DMS 273 treated with DMSO at 0.1 percent for 48 hours (cell line): Measurements from ENCODE around the gene GPR142.

Experiments used
- DNase-seq: peaks from one replicate; lab custom pipeline; 2025; lab: John Stamatoyannopoulos, UW

The GPR142 gene

GRCh38 chr17:74344658-74345057 is 22.6 kb upstream of the GPR142 start:
- DNase-seq = no peak

GRCh38 chr17:74345433-74346241 is 21.7 kb upstream of the GPR142 start:
- no peak for DNase-seq

DNA sequence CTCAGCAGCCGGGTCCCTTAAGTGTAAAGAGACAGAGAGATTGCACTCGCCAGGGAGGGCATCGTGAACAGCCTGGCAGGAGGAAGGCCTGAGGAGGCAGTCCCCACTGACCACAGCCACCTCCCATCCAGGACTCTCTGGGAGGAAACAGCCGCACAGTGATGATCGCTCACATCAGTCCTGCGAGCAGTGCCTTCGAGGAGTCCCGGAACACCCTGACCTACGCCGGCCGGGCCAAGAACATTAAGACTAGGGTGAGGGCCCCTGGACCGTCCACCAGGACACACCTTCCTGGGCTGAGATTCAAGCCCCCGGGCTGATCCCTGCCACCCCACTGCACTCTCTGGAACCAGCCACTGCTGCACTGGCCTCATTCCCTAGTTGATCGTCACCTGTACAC is 19.7 kb upstream of the GPR142 start:
- no peak for DNase-seq

DNA sequence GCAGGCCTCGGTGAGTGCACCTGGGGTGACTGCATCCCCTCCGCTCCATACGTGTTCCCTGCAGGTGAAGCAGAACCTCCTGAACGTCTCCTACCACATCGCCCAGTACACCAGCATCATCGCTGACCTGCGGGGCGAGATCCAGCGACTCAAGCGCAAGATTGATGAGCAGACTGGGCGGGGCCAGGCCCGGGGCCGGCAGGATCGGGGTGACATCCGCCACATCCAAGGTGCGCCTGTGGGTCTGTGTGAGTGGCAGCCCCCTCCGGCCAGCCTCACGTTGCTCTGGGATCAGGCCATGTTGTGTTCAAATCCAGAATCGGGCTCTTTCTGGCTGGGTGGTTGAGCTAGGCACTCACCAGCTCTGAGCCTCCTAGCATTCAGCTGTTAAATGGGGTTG is 18.2 kb upstream of the GPR142 start:
- no peak for DNase-seq

DNA sequence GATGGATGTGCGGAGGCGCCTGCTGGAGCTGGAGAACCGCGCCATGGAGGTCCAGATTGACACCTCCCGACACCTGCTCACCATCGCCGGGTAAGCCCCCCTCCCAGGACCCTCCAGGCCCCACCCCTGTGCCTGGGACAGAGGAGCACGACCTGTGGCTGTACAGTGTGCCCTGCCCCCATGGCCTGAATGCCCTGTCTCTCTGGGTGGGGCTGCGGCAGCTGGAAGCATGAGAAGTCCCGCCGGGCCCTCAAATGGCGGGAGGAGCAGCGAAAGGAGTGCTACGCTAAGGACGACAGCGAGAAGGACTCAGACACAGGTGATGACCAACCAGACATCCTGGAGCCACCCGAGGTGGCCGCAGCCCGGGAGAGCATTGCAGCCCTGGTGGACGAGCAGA is 16.8 kb upstream of the GPR142 start:
- DNase-seq = no peak

DNA sequence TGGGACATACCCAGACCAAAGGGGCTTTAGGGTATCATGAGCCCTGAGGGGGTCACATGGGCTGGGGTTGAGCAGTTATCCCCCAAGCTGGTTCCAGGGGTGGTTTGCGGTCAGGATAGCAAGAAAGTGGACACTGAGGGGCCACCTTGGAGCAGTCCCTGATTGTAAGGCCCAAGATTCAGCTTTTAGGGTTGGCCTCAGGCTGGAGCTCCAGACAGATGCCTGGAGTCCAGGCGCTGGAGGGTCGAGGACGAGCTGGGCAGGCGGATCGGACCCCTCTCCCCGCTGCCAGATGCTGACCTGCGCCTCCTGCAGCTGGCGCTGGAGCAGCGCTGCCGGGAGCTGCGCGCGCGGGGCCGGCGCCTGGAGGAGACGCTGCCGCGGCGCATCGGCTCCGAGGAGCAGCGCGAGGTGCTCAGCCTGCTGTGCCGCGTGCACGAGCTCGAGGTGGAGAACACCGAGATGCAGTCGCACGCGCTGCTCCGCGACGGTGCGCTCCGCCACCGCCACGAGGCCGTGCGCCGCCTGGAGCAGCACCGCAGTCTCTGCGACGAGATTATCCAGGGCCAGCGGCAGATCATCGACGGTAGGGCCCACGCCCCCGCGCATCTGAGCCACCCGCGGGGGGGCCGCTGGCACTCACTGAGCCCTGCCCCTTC is 15.6 kb upstream of the GPR142 start:
- DNase-seq = no peak

- DNase-seq = no peak
Observed at GRCh38 chr17:74353446-74354060, 13.8 kb upstream of the GPR142 start.

DNA sequence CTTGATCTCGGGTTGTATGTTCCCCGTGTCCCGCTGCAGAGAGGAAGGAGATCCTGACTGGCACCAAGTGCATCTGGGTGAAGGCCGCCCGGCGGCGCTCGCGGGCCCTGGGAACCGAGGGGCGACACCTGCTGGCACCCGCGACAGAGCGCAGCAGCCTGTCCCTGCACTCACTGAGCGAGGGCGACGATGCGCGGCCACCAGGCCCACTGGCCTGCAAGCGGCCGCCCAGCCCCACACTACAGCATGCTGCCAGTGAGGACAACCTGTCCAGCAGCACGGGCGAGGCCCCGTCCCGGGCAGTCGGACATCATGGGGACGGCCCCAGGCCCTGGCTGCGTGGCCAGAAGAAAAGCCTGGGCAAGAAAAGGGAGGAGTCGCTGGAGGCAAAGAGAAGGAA is 13.2 kb upstream of the GPR142 start:
- no peak for DNase-seq

DNA sequence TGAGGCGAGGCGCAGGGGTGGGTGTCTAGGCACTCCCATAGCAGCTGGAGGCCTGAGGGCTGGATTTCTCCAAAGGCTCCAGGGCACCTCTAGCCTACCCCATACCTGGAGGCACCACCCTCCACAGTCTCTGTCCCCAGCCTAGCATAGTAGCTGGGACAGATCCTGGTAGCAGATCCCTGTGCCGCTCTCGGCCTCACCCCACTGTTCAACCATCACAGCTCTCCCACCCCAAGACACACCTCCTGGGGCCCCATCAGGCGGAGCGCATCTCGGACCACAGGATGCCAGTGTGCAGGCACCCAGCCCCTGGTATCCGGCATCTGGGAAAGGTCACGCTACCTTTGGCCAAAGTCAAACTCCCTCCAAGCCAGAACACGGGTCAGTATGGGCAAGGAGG is 12.7 kb upstream of the GPR142 start:
- no peak for DNase-seq

GRCh38 chr17:74355065-74355464 is 12.2 kb upstream of the GPR142 start:
- no peak for DNase-seq

DNA sequence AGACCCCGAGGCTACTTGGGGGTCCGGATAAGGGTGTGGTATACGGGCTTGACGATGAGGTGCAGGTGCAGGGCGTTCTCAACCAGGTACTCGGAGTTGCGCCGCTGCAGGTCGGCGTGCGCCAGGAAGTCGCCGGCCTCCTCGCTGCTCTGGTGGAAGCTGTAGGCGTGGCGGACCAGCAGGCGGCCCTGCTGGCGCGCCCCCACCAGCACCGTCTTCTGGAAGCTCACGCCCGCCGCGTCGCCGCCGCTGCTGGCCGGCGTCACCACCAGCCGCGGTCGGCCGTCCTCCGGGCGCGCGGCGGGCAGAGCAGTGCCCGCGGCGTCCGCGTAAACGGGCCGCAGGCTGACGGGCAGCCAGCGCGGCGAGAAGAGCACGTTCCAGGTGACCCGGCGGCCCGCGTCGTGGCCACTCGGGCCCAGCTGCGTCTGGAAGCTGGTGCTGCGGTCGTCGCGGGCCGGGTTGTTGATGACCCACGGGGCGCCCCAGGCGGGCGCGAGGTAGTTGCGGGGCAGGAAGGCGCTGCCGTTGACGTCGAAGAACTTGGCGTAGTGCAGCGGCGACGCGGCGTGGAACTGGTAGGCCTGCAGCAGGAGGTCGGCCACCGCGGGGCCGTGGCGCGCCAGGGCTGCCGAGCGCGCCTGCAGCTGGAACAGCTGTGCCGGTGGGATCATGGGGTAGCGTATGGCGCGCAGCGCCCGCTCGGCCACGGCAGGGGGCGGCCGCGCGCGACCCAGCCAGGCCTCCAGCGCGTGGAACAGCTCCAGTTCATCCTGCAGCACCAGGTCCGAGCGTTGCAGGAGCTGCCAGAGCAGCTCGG is 10.4 kb upstream of the GPR142 start:
- DNase-seq = no peak

DNA sequence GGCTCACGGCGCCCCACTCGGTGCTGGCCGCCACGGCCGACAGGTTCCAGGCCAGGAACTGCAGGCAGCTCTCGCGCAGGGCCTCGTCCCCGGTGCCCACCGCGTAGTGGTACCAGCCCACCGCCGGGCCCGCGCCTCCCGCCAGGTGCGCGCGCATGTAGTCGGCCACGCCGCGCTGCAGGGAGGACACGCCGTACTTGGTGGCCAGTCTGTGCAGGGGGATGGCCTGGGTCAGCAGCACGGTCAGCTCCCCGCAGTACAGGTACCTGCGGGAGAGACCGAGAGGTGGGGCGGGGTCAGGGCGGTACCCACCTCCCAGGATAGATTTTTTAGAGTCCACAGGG is 9.9 kb upstream of the GPR142 start:
- DNase-seq = no peak

DNA sequence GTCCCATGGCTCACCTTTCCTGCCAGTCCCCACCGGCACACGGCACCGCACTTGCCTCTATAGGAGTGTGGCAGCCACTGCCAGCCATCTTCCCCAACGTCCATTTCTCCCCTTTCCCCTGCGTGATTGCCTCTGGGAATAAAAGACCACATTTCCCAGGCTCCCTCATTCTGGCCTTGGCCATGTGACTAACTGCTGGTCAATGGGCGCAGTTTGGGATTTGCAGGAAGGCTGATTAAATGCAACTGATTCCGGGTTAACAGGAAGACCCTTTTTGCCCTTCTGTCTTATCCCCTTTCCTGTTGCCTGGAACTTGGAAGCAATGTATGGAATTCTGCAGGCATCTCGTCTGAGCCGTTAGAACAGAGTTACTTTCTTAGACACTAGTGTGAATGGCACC is 8.6 kb upstream of the GPR142 start:
- DNase-seq = no peak

DNA sequence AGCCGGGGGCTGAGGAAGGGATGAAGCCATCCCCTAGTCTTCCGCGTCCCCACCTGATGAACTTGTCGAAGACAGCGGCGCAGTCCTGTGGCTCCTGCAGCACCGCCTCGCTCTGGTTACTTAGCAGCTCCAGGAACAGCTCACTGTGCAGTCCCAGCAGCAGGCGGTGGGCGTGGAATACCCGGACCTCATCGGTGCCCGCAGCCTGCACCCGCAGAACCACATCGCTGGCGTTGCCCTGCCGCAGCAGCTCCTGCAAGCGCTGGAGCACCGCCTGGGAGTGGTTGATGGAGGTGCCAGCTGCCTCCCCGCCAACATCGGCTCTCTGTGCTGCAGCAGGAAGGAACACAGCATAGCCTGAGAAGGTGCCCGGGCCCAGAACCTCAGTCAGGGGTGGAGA is 7.4 kb upstream of the GPR142 start:
- no peak for DNase-seq

DNA sequence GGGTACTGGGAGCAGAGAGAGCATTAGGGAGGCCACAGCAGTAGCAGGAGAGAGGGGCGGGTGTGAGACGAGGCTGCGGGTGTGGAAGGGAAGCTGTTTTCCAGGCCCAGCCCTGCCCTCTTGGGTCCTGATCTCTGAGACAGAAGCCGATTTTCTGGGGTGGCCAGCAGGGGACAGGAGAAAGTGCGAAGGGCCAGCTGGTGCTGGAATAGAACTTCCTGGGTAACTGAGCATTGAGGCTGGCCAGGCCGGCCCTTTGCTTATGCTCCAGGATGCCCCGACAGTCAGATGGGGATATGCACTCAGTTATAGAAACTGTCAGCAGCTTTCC is 6.4 kb upstream of the GPR142 start:
- no peak for DNase-seq

DNA sequence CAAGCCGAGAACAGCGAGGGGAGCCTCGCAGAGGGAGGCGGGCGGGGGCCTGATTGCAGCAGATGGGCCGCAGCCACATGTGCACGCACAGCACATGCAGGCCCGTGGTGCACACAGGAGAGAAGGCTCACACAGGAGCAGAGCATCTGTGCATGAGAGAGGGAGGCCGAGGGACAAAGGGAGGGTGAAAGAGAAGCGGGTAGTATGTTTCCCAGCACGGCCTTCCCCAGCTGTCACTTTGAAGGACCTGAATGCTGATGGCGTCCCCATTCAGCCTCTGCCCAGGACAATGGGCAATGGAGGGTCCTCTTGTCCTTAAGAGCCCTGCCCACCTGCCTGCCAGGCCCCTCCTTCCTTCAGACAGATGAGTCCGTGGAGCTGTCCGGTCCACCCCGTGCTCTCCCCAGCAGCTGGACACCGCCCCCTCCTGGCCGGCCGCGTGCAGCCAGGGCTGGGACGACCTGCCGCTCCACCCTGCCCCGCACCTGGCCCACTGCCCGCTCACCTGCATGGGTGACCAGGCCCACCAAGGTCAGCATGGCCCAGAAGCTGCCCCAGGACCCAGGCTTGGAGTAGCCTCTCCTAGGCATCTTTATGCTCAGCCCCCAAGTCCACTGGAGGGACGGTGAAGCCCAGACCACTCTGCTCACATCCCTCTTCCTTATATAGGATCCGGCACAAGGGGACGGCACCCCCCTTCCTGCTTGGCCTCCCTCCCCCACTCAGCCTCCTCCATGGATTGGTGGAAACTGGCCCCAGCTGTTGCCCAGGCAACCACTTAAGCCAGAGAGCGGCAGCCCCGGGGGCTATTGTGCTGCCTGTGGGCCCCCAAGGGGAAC is 5.9 kb upstream of the GPR142 start, which contains the start of gene BTBD17:
Gene BTBD17 (minus strand): TSS at position 639 of the 839 bp plus-strand sequence. CDS start 49 bp downstream, at position 590.
- peak; percentile 90 for DNase-seq

GRCh38 chr17:74362069-74362405 is 5.3 kb upstream of the GPR142 start:
- no peak for DNase-seq

DNA sequence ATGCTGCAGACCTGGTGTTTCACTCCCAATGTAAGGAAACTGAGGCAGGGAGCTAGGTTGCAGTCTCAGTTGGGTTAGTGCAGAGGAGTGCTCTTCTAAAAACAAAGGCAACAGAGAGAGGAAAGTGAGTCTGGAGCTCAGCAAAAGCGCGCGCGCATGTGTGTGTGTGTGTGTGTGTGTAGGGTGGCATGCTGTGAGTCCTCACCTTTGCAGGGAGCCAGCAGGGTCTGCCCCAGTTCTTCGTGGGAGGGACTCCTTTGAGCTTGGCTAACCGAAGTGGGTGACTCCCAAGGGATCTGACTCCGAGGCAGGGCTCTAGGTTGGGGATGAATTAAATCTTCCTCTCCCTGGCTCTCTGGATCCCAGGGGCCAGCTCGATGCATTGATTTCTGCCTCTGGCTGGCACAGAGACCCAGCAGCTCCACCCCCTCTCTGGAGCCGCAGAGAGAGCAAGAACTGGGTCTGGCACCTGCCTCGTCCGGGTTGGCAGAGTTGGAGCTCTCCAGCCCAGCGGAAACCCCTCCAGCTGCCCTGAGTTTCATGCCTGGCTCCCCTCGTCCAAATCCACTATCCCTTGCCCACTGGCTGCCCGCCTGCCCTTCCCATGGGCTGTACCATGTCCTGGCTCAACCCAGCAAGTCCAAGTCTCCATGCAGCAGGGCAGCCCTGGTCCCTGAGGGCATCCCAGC is 4.4 kb upstream of the GPR142 start:
- DNase-seq = no peak

DNA sequence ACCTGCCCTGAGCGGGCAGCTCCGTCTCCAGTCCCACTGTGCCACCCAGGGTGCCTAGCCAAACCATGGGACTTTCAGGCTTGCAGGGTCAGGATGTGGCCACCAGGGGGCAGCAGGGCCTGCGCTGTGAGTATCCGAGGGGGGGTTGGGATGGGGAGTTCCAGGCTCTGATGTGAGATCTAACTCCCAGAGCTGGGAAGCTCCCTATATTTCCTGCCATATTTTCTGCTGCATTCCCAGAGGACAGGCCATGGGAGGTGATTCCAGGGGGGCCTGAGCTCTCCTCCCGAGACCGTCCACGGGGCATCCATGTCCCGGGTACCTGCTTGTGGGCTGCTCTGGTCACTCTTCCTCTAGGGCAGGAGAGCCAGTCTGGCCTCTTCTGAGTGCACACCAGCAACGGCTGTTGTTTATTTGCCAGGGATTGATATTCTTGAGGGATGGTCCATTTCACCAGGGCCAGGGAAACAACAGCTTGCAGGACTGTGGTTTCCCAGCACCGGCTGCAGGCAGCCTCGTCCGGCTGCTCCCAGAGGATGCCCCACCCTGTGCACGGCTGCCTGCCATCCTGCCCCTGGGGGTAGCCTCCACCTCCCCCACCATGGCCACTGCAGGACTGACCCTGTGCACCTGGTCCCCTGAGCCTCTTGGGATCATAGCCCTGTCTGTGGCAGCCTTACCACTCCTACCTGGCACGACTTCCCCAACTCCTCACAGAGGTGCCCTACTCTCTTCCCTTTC is 1.2 kb downstream of the GPR142 start:
- DNase-seq = peak; percentile 52

GRCh38 chr17:74369221-74369620 is 1.9 kb downstream of the GPR142 start:
- no peak for DNase-seq
